ENCODE data around the gene MED12L.

- TF ChIP-seq EZH2 (IDR thresholded peaks at IDR 0.05; ENCODE audit: low read depth) (no peak), CTCF (conservative IDR thresholded peaks at IDR 0.05) (no peak)
These were observed 243.9 kb downstream of the MED12L start, which contains the start of gene P2RY13 for GRCh38 chr3:151329363-151329762.
